Dedifferentiated amniotic fluid mesenchymal stem cell (primary cell): ENCODE results near the gene ACKR2.

Experiments
- DNase-seq: peaks from one replicate; pipeline ENCODE4 v3.0.0-alpha.2; 2016; ENCODE audit errors: extremely low spot score

ACKR2 gene

DNA sequence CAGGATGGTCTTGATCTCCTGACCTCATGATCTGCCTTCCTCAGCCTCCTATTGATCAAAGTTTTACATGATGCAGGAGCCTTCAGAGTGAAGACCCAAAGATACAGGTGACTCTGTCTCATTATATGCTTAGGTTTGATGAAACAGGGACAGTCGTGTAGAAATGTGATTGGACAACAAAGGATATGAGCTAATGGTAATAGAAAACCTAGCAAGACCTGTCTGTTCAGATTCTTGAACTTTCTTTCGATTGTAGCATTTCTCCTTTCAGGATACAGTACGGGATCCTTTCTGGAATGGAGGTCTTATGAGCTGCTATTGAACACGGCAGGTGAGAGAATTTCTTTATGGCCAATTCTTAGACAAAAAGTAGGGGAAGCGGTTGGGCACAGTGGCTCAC, at the start of gene ACKR2:
Gene ACKR2 (plus strand): TSS at position 244 of the 400 bp plus-strand sequence. CDS start 55,058 bp downstream, outside the sequence.
- no peak for DNase-seq

- no peak for DNase-seq
Measured at GRCh38 chr3:42762046-42762724, 47.1 kb upstream of the ACKR2 start.

- DNase-seq, result no peak
Measured at GRCh38 chr3:42763021-42763420, 46.2 kb upstream of the ACKR2 start.

DNA sequence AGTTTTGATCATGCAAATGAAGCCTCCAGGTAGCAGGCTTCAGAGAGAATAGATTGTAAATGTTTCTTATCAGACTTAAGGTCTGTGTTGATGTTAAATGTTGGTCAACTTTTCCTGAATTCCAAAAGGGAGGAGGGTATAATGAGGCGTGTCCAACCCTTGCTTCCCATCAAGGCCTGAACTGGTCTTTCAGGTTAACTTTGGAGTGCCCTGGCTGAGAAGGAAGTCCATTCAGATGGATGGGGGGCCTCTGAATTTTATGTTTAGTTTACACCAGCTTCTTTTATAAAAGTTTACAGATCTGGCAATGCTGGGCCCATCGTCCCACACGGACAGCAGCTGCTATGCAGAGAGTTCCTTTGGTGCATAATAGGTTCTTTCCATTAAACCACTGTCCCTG, 45.1 kb upstream of the ACKR2 start:
- no peak for DNase-seq

DNA sequence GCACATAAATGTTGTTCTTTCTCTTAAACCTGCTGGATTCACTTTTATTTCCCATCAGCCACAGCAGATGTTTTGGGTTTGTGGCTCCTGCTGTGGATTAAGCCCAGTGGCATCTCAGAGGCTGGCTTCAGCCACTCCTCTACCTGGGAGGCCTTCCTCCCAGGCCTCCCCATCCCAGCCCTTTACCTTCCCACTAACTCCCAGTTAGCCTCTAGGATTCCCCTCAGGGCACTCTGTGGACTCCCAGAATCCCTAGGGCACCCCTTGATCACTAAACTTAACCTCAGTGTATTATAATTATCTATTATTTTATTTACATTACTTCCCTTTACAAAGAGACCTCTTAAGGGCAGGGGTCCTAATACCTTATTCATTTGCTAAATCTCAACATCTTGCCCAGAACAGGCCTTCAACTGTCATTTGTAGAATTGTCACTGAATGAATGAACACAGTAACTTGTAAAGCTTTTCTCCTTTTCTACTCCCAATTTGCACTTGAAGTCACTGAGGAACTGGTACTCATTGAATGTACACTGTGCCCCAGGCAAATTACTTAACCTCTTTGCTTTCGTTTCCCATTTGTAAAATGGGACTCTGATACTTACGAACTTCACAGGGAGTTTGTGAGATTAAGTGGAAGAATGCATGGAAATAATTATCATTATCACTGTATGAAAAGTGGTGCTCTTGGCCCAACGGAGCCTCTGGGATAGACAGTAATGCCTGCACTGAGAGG, 44.5 kb upstream of the ACKR2 start:
- DNase-seq, result no peak

- DNase-seq, result no peak
Measured at GRCh38 chr3:42769477-42770131, 39.6 kb upstream of the ACKR2 start.

GRCh38 chr3:42771271-42771670, 38.0 kb upstream of the ACKR2 start:
- DNase-seq, result no peak

DNA sequence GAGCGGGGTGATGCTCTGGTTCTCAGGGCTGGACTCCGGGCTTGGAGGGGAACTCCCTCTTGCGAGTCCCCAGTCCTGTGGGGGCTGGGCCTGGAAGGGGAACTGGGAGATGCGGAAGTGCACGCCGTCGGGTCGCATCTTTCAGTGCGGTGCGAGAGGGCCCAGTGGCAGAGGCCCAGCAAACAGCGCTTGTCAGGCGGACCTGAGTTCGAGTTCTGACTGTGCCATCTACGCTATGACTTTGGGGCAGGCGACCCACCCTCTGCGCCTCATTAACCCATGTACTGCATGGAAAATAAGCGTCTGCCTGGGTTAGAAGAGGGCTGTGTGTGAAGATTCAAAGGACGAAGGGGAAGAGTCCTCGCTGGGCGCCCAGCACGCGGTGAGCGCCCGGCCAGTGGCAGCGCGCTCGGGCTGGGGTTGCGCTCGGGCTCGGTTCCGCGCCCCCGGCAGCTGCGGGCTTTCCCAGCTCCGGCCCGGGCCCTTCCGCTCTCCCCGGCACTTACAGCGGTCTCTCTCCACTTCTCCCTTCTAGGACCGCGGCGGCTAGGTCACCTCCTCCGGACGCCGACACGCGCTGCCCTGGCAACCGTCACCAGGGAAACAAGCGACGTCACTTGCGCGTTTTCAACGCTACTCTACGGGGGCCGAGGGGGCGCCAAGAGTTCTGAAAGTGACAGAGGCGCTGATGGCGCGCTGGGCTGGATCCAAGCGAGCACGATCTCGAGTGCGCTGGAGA, 36.4 kb upstream of the ACKR2 start, which contains the start of gene CCDC13:
Gene CCDC13 (minus strand): TSS at position 584 of the 739 bp plus-strand sequence. CDS start 14,908 bp downstream, outside the sequence.
- peak; percentile 75 for DNase-seq

- DNase-seq, result no peak
Measured at GRCh38 chr3:42773409-42773751, 35.9 kb upstream of the ACKR2 start.

DNA sequence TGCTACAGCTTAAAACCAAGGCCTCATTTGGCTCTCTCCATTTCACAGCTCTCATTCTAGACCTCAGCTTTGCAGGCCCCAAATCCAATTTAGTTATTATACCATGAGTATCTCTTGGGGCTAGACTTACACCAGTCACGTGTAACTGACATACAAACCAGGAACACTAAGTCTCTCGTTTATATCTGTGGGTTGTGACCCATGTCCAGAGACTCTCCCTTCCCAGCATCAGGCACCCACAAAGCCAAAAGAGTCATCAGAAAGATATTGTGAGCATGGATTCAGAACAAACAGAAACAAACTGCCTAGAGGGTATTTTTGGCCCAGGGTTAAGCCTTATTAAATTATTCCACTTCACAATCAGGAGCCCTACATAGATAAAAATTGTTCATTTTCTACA, 30.6 kb upstream of the ACKR2 start:
- DNase-seq, result no peak

DNA sequence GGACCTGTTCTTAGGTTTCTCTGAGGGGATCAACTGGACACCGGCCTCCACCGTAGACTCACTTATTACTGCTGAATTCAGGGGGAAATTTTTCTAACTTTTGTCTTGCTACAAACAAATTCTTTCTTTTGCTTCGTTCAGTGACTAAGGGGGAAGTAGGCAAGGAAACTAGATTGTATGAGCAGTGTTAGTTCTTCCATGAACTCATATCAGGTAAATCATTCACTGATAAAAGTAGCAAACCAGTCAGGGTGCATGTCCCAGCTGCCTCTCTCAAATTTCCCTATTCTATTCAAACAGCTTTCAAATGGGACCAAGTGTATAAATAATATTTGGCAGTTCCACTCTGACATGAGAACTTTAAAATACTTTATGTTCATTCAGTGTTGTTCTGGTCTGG, 28.8 kb upstream of the ACKR2 start:
- no peak for DNase-seq

GRCh38 chr3:42780892-42781700, 28.1 kb upstream of the ACKR2 start:
- peak; percentile 87 for DNase-seq

GRCh38 chr3:42786212-42786611, 23.0 kb upstream of the ACKR2 start:
- DNase-seq, result no peak

GRCh38 chr3:42786631-42787030, 22.6 kb upstream of the ACKR2 start:
- no peak for DNase-seq

DNA sequence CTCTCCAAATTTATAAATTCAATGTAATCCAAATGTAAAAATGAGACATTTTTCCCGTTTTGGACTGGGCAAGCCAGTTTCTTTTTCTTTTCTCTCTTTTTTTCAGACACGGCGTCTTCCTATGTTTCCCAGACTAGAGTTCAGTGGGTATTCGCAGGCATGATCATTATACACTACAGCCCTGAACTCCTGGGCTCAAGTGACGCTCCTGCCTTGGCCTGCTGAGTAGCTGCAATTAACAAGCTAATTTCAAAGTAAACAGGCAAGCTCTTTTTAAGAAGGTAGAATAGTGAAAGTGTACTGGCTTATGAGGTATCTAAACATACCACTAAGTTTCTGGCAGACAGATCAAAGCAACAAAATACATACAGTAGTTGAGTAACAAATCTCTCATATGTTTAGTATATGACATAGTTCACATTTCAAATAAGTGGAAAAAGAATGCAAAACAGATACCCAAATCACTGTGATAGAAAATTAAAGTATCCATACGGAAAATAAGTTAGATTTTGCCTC, 18.5 kb upstream of the ACKR2 start:
- no peak for DNase-seq

DNA sequence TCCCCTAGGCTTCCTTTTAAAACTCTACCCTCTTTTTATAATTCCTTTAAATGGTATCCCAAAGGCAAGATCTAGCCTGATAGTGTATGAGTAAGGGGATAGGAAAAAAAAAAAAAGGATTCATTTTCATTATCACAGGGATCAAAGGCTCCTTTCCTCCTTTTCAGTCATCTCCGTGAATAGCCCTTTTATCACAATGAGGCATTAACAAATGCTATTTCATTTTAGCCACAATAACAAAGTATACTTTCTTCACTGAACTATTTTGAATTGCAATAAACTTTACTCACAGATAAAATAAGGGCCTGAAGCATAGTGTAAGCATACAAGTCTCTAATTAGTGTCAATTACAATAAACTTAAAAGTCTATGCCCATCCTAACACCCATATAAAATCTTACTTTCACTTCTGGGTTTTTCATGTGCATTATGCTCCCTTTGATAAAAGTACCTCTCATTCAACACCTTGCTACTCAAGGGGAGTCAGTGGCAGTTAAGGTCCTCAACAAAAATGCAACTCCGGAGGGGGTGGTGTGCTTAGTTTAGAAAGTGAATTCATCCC, 13.5 kb upstream of the ACKR2 start:
- DNase-seq, result no peak

DNA sequence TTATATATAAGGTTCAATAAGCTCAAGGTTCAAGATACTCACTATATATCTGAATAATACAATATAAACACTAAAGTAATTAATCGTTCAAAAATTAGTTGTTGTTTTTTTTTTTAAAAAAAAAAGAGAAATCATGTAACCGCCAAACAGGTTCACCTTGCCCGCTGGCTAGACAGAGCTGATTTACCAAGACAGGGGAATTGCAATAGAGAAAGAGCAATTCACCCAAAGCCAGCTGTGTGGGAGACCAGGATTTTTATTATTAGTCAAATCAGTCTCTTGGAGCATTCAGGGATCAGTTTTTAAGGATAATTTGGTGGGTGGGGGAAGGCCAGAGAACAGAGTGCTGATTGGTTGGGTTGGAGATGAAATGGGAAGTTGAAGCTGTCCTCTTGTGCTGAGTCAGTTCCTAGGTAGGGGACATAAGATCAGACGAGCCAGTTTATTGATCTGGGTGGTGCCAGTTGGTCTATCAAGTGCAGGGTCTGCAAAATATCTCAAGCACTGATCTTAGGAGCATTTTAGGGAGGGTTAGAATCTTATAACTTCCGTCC, 12.8 kb upstream of the ACKR2 start:
- DNase-seq, result no peak

DNA sequence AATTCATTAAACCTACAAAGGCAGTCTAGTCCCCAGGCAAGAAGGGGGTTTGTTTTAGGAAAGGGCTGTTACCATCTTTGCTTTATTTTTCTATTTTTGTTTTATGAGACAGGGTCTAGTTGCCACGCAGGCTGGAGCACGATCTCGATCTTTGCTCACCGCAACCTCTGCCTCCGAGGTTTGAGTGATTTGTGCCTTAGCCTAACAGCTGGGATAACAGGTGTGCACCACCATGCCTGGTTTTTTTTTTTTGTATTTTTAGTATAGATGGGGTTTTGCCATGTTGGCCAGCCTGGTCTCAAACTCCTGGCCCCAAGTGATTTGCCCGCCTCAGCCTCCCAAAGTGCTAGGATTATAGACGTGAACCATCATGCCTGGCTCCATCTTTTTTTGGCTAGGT, 9.9 kb upstream of the ACKR2 start:
- DNase-seq, result no peak

DNA sequence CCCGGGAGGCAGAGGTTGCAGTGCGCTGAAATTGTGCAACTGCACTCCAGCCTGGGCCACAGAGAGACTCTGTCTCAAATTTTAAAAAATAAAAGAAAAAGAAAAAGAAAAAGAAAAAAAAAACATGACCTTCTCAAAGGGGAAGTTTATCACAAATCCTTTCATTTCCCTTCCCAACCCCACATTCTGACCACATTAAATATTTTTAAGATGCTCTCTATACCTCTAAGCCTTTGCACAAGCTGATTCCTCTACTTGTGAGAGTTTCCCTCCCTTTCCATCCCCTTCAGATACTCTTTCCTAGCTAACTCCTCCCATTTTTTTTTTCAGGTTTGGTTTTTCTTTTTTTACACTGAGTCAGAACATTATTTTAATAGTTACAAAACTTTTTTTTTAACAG, 9.0 kb upstream of the ACKR2 start:
- no peak for DNase-seq

- DNase-seq, result no peak
Measured at GRCh38 chr3:42801048-42801620, 8.1 kb upstream of the ACKR2 start.
